Activated naive CD4-positive, alpha-beta T cell treated with anti-CD3 and anti-CD28 coated beads, Interleukin-2, amount 50 U/mL, for 16 hours (primary cell): ENCODE results near the gene HMG20A.
A peak's percentile ranks its signal among the peaks of the same experiment; 100 is the strongest.

Experiments
- DNase-seq: peaks from one replicate; pipeline ENCODE4 v3.0.0-alpha.2; 2020

The HMG20A gene

GRCh38 chr15:77480859-77481633 is 60.4 kb downstream of the HMG20A start:
- DNase-seq: no peak

- DNase-seq: no peak
Observed at GRCh38 chr15:77481670-77482069, 61.0 kb downstream of the HMG20A start.

GRCh38 chr15:77482570-77482969 is 61.9 kb downstream of the HMG20A start:
- no peak for DNase-seq

GRCh38 chr15:77483425-77484140 is 62.9 kb downstream of the HMG20A start:
- DNase-seq: no peak

GRCh38 chr15:77484994-77485393 is 64.3 kb downstream of the HMG20A start:
- DNase-seq: no peak

- DNase-seq: no peak
Observed at GRCh38 chr15:77486542-77487468, 66.1 kb downstream of the HMG20A start.

- no peak for DNase-seq
Observed at GRCh38 chr15:77487469-77487842, 66.8 kb downstream of the HMG20A start.

- DNase-seq: no peak
Observed at GRCh38 chr15:77487888-77488287, 67.2 kb downstream of the HMG20A start.

- DNase-seq: no peak
Observed at GRCh38 chr15:77489647-77490046, 69.0 kb downstream of the HMG20A start.

- DNase-seq: no peak
Observed at GRCh38 chr15:77493324-77493907, 72.7 kb downstream of the HMG20A start.

GRCh38 chr15:77494073-77494867 is 73.6 kb downstream of the HMG20A start:
- DNase-seq: no peak

- DNase-seq: no peak
Observed at GRCh38 chr15:77494964-77495363, 74.3 kb downstream of the HMG20A start.

- DNase-seq: no peak
Observed at GRCh38 chr15:77495838-77496596, 75.3 kb downstream of the HMG20A start.

- DNase-seq: peak; percentile 76
Observed at GRCh38 chr15:77496715-77497109, 76.0 kb downstream of the HMG20A start.

- DNase-seq: no peak
Observed at GRCh38 chr15:77497110-77497737, 76.5 kb downstream of the HMG20A start.

GRCh38 chr15:77497942-77498361 is 77.3 kb downstream of the HMG20A start:
- no peak for DNase-seq

GRCh38 chr15:77499087-77499760 is 78.5 kb downstream of the HMG20A start:
- DNase-seq: no peak

- no peak for DNase-seq
Observed at GRCh38 chr15:77500989-77501388, 80.3 kb downstream of the HMG20A start.

GRCh38 chr15:77502379-77503095 is 81.8 kb downstream of the HMG20A start:
- DNase-seq: no peak
